GM18505 (cell line): ENCODE data around the gene SLC17A5.
"Not testable (repeated sequence)": the region's sequence is repeated elsewhere in the genome, so short reads cannot be mapped to it uniquely, and the experiment has no call there.

Experiments
- ATAC-seq: cut with Tn5 transposase; IDR thresholded peaks from one replicate; pipeline ENCODE4 v1.9.1; 2021; ENCODE audit not compliant: unreplicated experiment
- POLR2A ChIP-seq: IDR thresholded peaks from 4 replicates; pipeline ENCODE4 v1.6.1; 2011; ENCODE audit warnings: borderline replicate concordance; ENCODE audit not compliant: insufficient read depth, insufficient read length; ENCODE audit errors: extremely low read depth

The SLC17A5 gene, protein sequence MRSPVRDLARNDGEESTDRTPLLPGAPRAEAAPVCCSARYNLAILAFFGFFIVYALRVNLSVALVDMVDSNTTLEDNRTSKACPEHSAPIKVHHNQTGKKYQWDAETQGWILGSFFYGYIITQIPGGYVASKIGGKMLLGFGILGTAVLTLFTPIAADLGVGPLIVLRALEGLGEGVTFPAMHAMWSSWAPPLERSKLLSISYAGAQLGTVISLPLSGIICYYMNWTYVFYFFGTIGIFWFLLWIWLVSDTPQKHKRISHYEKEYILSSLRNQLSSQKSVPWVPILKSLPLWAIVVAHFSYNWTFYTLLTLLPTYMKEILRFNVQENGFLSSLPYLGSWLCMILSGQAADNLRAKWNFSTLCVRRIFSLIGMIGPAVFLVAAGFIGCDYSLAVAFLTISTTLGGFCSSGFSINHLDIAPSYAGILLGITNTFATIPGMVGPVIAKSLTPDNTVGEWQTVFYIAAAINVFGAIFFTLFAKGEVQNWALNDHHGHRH

DNA sequence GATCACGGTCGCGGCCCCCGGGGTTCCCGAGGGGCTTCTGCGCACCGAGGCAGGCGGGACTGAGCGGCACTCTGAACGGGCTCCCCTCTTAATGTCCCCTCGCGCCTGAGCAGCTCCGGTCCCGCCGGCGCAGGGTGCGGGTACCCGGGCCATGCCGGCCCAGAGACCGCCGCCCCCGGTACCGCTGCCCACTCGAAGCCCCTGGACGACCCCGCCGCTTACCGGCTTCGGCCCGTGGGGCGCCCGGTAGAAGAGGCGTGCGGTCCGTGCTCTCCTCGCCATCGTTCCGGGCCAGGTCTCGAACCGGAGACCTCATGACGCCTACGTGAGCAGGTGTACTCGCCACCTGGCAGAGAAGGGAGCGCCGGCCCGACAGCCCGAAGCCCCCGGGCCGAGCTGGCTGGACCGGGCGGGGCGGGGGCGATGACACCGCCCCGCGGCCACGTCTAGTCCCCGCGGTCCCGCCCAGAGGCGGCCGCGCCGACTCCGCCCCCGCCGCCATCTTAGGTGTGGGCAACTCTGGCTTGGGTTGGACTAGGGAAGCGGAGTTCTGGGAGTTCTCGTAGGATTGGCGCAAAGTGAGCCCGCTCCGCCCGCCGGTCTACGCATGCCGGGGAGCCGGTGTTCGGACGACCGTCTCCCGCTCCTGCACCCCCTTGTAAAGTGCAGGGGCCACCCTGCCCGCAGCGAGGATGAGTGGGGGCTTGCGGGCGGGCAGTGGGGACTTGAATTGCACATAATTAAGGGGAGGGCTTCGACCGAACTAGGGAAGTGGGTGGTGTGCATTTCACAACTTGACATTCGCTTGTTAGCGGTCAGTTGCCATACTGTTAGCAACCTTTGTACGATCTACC, at the start of gene SLC17A5:
Gene SLC17A5 (minus strand): TSS at position 422 of the 854 bp plus-strand sequence. CDS start 106 bp downstream, at position 316.
- TF ChIP-seq POLR2A, result peak; percentile 83
- peak; percentile 92 for ATAC-seq

DNA sequence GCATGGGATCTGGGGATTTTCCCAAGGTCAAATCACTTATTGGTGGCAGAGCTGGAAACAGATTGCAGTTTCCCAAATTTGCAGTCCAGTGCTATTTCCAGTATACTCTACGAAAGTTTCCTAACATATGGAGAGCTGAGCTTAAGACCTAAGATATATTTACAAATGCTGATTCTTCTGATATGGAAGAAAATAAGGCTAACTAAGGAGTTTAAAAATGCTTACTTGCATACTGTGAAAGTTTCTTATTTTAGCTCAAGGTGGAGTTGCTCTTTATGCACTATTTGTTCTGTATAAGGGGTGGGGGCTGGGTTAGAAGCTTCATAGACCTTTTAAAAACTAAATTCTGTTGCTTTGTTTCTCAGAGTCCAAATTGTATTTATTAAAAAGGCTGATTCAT, 49.7 kb upstream of the SLC17A5 start:
- TF ChIP-seq POLR2A, result no peak
- ATAC-seq, result no peak

DNA sequence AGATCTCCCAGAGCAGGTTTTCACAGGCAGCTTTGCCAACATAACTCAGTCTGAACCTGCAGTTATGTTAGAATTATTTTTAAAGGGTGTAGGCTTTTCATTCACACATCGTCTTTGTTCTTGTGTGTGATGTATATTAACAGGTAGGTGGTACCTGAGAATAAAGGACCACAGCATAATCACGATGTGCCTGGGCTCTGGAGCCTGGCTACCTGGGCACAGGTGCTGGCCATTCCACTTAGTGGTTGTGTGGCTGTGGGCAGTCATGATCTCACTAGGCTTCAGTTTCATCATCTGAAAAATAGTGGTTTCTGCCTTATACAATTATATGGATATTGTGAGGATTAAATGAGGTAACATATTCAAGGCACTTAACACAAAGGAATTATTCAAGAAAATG, 48.7 kb upstream of the SLC17A5 start:
- no peak for ATAC-seq
- no peak for TF ChIP-seq POLR2A

DNA sequence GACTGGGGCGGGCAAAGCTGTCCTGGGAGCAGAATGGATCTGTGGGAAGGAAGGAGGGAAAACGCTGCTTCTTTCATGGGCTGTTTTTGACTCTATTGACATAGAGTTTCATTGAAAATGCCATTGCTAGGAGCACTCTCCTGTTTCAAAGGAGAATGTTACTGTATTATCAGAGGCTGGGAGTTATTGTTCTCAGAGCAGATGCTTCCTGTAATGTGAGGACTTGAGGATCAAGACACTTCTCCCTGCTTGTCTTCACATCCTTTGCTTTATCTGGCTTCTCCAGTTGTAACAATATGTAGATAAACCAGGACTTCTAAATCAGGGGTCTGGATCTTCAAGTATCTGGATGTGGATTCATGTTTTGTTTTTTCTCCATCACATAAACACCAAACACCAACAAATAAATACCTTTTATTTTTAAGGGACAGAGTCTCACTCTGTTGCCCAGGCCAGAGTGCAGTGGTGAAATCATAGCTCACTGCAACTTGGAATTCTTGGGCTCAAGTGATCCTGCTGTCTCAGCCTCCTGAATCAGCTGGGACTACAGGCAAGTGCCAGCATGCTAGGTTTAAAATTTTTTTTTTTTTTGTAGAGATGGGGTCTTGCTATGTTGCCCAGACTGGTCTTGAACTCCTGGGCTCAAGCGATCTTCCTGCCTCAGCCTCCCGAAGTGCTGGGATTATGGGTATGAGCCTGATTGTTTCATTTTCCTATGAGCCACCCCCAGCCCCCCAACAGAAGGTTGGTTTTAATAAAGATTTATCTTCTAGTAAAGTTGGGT, 46.1 kb upstream of the SLC17A5 start:
- no peak for TF ChIP-seq POLR2A
- no peak for ATAC-seq

DNA sequence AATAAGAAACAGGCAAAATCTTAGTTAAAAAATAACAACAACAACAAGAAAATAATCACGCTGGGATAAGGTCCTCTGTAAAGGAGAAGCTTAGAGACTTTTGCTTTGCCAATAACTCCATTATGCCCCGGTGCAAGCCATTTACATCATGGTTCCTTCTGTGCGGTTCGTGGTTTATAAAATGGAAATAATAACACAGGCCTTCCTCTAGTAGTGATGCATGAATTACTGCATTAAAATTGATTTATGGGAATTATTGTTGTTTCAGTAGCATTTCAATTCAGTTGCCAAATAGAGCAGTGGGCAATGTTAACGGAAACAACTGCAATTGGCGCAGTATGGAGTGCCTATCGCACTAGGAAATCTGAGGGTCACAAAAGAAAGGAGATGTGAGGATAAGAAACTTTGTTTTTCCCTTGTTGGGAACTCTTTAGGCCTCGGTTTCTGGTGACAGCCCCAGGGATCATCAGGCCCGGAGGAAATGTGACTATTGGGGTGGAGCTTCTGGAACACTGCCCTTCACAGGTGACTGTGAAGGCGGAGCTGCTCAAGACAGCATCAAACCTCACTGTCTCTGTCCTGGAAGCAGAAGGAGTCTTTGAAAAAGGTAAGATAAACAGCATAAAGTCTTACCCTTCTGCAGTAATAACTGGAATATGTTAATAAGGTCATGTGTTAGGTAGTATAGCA, 43.3 kb upstream of the SLC17A5 start:
- no peak for ATAC-seq
- no peak for TF ChIP-seq POLR2A

DNA sequence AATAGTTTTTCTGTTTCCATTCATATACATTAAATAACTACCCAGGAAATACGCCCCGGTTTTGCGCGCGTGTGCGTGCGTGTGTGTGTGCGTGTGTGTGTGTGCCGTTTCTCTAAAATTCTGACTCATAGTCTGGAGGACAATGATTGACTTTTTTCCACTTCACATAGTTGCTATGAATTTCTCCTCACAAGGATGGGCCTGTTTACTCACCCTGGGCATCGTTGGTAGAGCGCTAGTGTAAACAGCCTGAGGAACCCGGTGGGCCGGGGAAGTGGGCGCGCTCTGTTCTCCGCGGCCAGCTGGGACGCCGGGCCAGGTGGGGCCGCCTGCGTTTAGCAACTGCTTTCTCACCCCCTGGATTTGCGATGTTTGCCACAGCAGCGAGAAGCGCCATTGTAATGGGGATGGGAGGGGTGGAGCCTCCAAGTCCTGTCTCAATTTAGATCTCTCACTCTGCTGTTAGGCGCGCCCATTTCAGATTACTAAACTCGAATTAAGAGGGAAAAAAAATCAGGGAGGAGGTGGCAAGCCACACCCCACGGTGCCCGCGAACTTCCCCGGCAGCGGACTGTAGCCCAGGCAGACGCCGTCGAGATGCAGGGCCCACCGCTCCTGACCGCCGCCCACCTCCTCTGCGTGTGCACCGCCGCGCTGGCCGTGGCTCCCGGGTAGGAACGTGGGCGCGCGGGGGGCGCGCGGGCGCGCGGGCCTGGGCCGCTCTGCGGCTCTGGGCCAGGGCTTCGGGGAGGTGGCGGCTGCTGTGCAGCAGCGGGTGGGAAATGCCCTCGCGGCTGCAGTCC, 42.0 kb upstream of the SLC17A5 start, which contains the start of gene CD109:
Gene CD109 (plus strand): TSS at position 585 of the 803 bp plus-strand sequence. CDS start 13 bp downstream, at position 598.
- no peak for TF ChIP-seq POLR2A

DNA sequence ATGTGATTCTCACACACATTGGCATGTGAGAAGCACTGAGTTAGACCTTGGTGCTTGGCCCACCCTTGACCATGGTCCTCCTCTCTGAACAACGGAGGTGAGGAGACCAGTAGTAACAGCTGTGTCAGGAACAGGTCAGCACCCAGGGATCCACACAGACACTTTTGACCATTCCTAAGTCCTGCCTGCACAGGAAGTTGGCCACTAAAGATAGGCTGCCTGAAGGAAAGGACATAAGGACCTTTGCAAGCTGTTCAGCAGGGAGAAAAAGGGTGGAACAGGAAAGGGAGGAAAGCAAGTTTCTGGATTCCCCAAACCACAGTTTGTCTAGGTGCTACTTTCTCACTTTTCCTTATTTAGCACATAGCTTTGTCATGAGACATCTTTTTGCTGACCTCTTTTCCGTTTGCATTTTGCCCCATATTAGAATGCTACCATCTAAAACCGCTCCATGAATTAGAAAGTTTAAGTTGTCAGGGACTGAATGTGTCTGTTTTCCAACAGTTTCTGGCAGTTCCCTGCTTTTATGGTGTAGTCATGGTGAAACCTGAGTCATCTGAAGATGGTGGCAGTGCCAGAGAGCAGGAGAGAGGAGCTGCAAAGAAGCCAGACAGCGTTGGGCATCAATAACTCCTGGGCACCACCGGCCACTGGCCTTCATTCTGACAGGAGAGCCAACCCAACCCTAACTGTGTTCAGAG, 41.1 kb upstream of the SLC17A5 start:
- no peak for TF ChIP-seq POLR2A
- ATAC-seq, result no peak

More for the DNA sequence above, 42.0 kb upstream of the SLC17A5 start, which contains the start of gene CD109:
- peak; percentile 60 for ATAC-seq

DNA sequence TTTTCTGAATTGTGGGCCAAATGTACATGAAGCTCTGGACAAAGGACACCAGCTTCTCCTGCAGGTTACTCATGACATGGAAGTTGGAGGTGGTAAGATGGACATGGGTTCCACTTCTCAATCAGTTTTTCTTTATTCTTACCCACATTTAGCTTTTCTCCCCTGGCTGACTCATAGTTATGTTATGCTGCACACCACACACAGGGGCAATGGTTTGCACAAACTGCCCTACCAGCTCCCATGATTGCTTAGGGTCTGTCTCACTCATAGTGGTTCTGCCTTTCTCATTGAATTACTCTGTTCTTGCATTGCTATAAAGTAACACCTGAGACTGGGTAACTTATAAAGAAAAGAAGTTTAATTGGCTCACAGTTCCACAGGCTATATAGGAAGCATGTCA, 37.7 kb upstream of the SLC17A5 start:
- no peak for ATAC-seq
- TF ChIP-seq POLR2A, result no peak

DNA sequence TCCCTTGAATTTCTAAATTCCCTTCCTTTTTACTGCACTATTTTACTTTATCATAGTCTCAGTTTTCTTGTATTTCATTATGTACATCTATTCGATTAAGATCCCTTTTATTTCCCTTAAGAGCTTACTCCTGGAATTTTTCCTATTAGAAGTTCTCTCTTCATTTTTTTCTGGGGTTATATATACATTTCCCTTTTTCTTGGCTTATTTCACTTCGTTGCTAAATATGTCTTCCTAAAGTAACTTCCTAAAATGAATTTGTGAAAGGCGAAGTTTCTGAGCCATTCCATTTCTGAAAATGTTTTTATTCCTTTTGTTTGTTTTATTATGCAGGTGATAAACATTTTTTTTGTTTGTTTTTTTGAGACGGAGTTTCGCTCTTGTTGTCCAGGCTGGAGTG, 36.3 kb upstream of the SLC17A5 start:
- ATAC-seq, result no peak
- no peak for TF ChIP-seq POLR2A

DNA sequence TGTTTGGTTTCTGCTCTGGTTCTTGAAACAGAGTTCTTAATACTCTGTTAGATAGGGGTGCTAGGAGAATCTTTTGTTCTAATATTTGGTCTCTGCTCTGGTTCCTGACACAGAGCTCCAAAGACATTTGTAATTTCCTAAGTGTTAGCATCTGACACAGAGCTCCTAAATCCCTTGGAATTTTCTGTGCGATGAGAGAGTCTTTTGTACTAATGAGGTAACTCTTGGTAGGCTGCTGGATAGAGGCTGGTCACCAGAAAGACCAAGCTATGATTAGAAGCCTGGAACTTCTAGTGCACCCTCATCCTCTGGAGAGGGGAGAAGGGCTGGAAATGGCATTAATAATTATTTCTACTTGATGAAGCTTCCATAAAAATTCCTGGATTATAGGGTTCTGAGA, 34.6 kb upstream of the SLC17A5 start:
- no peak for ATAC-seq
- TF ChIP-seq POLR2A, result no peak

DNA sequence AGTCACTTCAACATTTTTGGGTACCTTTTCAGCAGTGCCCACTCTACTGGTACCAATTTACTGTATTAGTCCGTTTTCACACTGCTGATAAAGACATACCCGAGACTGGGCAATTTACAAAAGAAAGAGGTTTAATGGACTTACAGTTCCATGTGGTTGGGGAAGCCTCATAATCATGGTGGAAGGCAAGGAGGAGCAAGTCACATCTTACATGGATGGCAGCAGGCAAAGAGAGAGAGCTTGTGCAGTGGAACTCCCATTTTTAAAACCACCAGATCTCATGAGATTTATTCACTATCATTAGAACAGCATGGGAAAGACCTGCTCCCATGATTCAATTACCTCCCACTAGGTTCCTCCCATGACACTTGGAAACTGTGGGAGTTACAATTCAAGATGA, 29.8 kb upstream of the SLC17A5 start:
- ATAC-seq, result not testable (repeated sequence)
